ENCODE results near the gene PRUNE2.

PRUNE2 gene

GRCh38 chr9:76573905-76574760, 331.8 kb downstream of the PRUNE2 start:
- no peak for DNase-seq (ENCODE audit: low read depth)

GRCh38 chr9:76573408-76573807, 332.5 kb downstream of the PRUNE2 start:
- no peak for DNase-seq (ENCODE audit: low read depth)

- no peak for DNase-seq (ENCODE audit: low read depth)
Observed at GRCh38 chr9:76572151-76572550, 333.8 kb downstream of the PRUNE2 start.

GRCh38 chr9:76571743-76572146, 334.2 kb downstream of the PRUNE2 start:
- no peak for DNase-seq (ENCODE audit: low read depth)

- no peak for DNase-seq (ENCODE audit: low read depth)
Observed at GRCh38 chr9:76571288-76571687, 334.6 kb downstream of the PRUNE2 start.

GRCh38 chr9:76570826-76571225, 335.1 kb downstream of the PRUNE2 start:
- no peak for DNase-seq (ENCODE audit: low read depth)

- DNase-seq (ENCODE audit: low read depth): no peak
Observed at GRCh38 chr9:76567086-76567485, 338.8 kb downstream of the PRUNE2 start.

GRCh38 chr9:76564297-76564696, 341.6 kb downstream of the PRUNE2 start:
- no peak for DNase-seq (ENCODE audit: low read depth)

- DNase-seq (ENCODE audit: low read depth): peak; percentile 47
Observed at GRCh38 chr9:76562511-76562911, 343.4 kb downstream of the PRUNE2 start.

GRCh38 chr9:76561900-76562299, 344.0 kb downstream of the PRUNE2 start:
- no peak for DNase-seq (ENCODE audit: low read depth)
